IMR-90 (cell line): ENCODE results near the gene NR5A1. TPM values are rescaled to one million over a fixed set of nuclear protein-coding genes. Genes with fewer than 3 reads are reported as not detected.

Source experiments
- ATAC-seq: fragments of 200-7000 bp; cut with Tn5 transposase; 2 replicates; pipeline ENCODE4 v1.9.1; 2020; ENCODE audit warnings: low read depth, mild to moderate bottlenecking, moderate library complexity
- BruUV-seq: library from RNA; stranded (reverse); fragments of 400-500 nt; replicated peaks from 2 replicates; lab custom pipeline; 2021; lab: Mats Ljungman, UMichigan
- CTCF ChIA-PET: fragments of 300-600 bp; formaldehyde crosslinking; extraction: SDS; loops from one replicate; lab custom pipeline; 2021; ENCODE audit warnings: antibody characterized with exemption; lab: Yijun Ruan, JAX
- POLR2A ChIA-PET: fragments of 300-600 bp; sonication (Branson Sonifier 250); formaldehyde crosslinking; loops from one replicate; lab custom pipeline; 2022; ENCODE audit warnings: antibody characterized with exemption; ENCODE audit not compliant: unreplicated experiment; lab: Charles Lee
- DNase-seq: peaks from one replicate; pipeline ENCODE4 v3.0.0; 2013
- H2AFZ ChIP-seq: replicated peaks from 2 replicates; pipeline ENCODE3; 2013; ENCODE audit warnings: low read length, mild to moderate bottlenecking; ENCODE audit not compliant: poor library complexity
- H2AK5ac ChIP-seq: 2 replicates; pipeline ENCODE4 v1.6.1; 2013; ENCODE audit warnings: low read depth, low read length, inconsistent platforms
- H2AK9ac ChIP-seq: replicated peaks from 2 replicates; pipeline ENCODE3; 2013; ENCODE audit warnings: mild to moderate bottlenecking, low read depth, low read length, moderate library complexity; ENCODE audit not compliant: poor library complexity
- H2BK120ac ChIP-seq: 2 replicates; pipeline ENCODE4 v1.6.1; 2013; ENCODE audit warnings: low read depth, low read length, inconsistent platforms
- H2BK15ac ChIP-seq: 3 replicates; pipeline ENCODE4 v1.6.1; 2013; ENCODE audit warnings: low read depth, low read length, inconsistent platforms
- H2BK20ac ChIP-seq: 2 replicates; pipeline ENCODE4 v1.6.1; 2013; ENCODE audit warnings: low read depth, mild to moderate bottlenecking, inconsistent platforms, low read length, moderate library complexity
- H2BK5ac ChIP-seq: 2 replicates; pipeline ENCODE4 v1.6.1; 2013; ENCODE audit warnings: mild to moderate bottlenecking, low read depth, low read length, inconsistent platforms; ENCODE audit not compliant: poor library complexity, severe bottlenecking
- H3K14ac ChIP-seq: replicated peaks from 2 replicates; pipeline ENCODE4 v1.6.1; 2013; ENCODE audit warnings: low read depth, low read length, inconsistent platforms
- H3K18ac ChIP-seq: 2 replicates; pipeline ENCODE4 v1.6.1; 2013; ENCODE audit warnings: low read depth, low read length, control low read depth
- H3K23ac ChIP-seq: 2 replicates; pipeline ENCODE4 v1.6.1; 2013; ENCODE audit warnings: low read depth, low read length, inconsistent platforms
- H3K27ac ChIP-seq: 2 replicates; pipeline ENCODE4 v1.5.1; 2013; ENCODE audit warnings: mild to moderate bottlenecking, control low read depth, low read length; ENCODE audit not compliant: insufficient read depth
- H3K27me3 ChIP-seq: 2 replicates; pipeline ENCODE4 v1.6.1; 2013; ENCODE audit warnings: low read length; ENCODE audit not compliant: control insufficient read depth, insufficient read depth
- H3K36me3 ChIP-seq: 2 replicates; pipeline ENCODE4 v1.6.1; 2013; ENCODE audit warnings: low read length, mixed read lengths; ENCODE audit not compliant: control insufficient read depth, insufficient read depth
- H3K4ac ChIP-seq: 2 replicates; pipeline ENCODE4 v1.6.1; 2013; ENCODE audit warnings: low read depth, low read length, inconsistent platforms
- H3K4me1 ChIP-seq: 2 replicates; pipeline ENCODE4 v1.6.1; 2013; ENCODE audit warnings: low read length, mixed read lengths; ENCODE audit not compliant: control insufficient read depth, insufficient read depth
- H3K4me2 ChIP-seq: 2 replicates; pipeline ENCODE4 v1.6.1; 2013; ENCODE audit warnings: low read depth, mild to moderate bottlenecking, control low read depth, low read length, moderate library complexity
- H3K4me3 ChIP-seq: 2 replicates; pipeline ENCODE4 v1.5.1; 2013; ENCODE audit warnings: low read depth, mild to moderate bottlenecking, control low read depth, low read length, moderate library complexity; ENCODE audit not compliant: insufficient read depth
- H3K56ac ChIP-seq: 2 replicates; pipeline ENCODE4 v1.6.1; 2013; ENCODE audit warnings: low read length, inconsistent platforms; ENCODE audit not compliant: insufficient read depth; ENCODE audit errors: extremely low read depth
- H3K79me1 ChIP-seq, 2 experiments: 2 replicates each; pipeline ENCODE4 v1.6.1; 2013; ENCODE audit warnings: low read length in 2 of 2, inconsistent platforms in 1 of 2, low read depth in 1 of 2
- H3K9ac ChIP-seq: 2 replicates; pipeline ENCODE4 v1.6.1; 2013; ENCODE audit warnings: low read depth, low read length, control low read depth
- H3K9me1 ChIP-seq: 2 replicates; pipeline ENCODE4 v1.6.1; 2013; ENCODE audit warnings: low read length, inconsistent platforms; ENCODE audit not compliant: insufficient read depth
- H3K9me3 ChIP-seq: 2 replicates; pipeline ENCODE4 v1.6.1; 2013; ENCODE audit warnings: low read length; ENCODE audit not compliant: control insufficient read depth, insufficient read depth
- H4K20me1 ChIP-seq: 2 replicates; pipeline ENCODE4 v1.6.1; 2013; ENCODE audit warnings: low read length, inconsistent platforms; ENCODE audit not compliant: insufficient read depth
- H4K5ac ChIP-seq: 2 replicates; pipeline ENCODE4 v1.6.1; 2013; ENCODE audit warnings: mild to moderate bottlenecking, low read depth, low read length, control low read depth
- H4K8ac ChIP-seq, 2 experiments: 2 replicates each; pipeline ENCODE4 v1.6.1; 2013; ENCODE audit warnings: low read depth in 2 of 2, low read length in 2 of 2, control low read depth in 1 of 2, inconsistent platforms in 1 of 2
- H4K91ac ChIP-seq: 2 replicates; pipeline ENCODE4 v1.6.1; 2013; ENCODE audit warnings: low read depth, low read length, inconsistent platforms; ENCODE audit not compliant: insufficient read depth
- BHLHE40 ChIP-seq: fragments of 150-350 bp; IDR thresholded peaks from 2 replicates; pipeline ENCODE4 v1.6.1; 2016; ENCODE audit warnings: mild to moderate bottlenecking, low read depth, low read length
- CHD1 ChIP-seq: IDR thresholded peaks from 2 replicates; pipeline ENCODE4 v1.6.1; 2012; ENCODE audit warnings: low read depth, low read length, improper control_type of control experiment
- FOS ChIP-seq: fragments of 150-350 bp; IDR thresholded peaks from 2 replicates; pipeline ENCODE4 v1.6.1; 2016; ENCODE audit warnings: low read depth, low read length
- MAFK ChIP-seq: IDR thresholded peaks from 2 replicates; pipeline ENCODE4 v1.6.1; 2012; ENCODE audit warnings: low read depth, low read length, improper control_type of control experiment
- NFE2L2 ChIP-seq: fragments of 150-350 bp; IDR thresholded peaks from 2 replicates; pipeline ENCODE4 v1.6.1; 2016; ENCODE audit warnings: low read depth, mild to moderate bottlenecking, low read length
- POLR2A ChIP-seq: IDR thresholded peaks from 2 replicates; pipeline ENCODE4 v1.6.1; 2012; ENCODE audit warnings: mild to moderate bottlenecking, low read depth, low read length
- RCOR1 ChIP-seq: IDR thresholded peaks from 2 replicates; pipeline ENCODE4 v1.6.1; 2012; ENCODE audit warnings: mild to moderate bottlenecking, low read length, improper control_type of control experiment; ENCODE audit not compliant: insufficient replicate concordance
- SMC3 ChIP-seq: fragments of 150-350 bp; IDR thresholded peaks from 2 replicates; pipeline ENCODE4 v1.6.1; 2016; ENCODE audit warnings: low read depth, mild to moderate bottlenecking, antibody characterized with exemption, low read length, moderate library complexity
- WGBS, 2 experiments: methylation state at CpG; one replicate each; pipeline versions ENCODE4 v1.1.5 to v1.1.7; 2013; ENCODE audit warnings: missing lambda C conversion rate in 2 of 2; ENCODE audit not compliant: insufficient read length in 1 of 2; ENCODE audit errors: extremely low coverage in 2 of 2; 5-methylcytosine and 5-hydroxymethylcytosine counted together
- dilution Hi-C: fragments of 300-500 bp; cut with HindIII; formaldehyde crosslinking; loops from one replicate; pipeline ENCODE4 v1.14.3; 2018; ENCODE audit warnings: low sequenced_read_pairs; ENCODE audit not compliant: unreplicated experiment
- in situ Hi-C: fragments of 300-500 bp; cut with MboI; formaldehyde crosslinking; loops from 3 replicates; pipeline ENCODE4 v1.14.3; 2019; ENCODE audit warnings: low sequenced_read_pairs, inconsistent platforms, mixed read lengths
- intact Hi-C: fragments of 100-400 bp; cut with micrococcal nuclease; formaldehyde crosslinking; loops from 2 replicates; pipeline ENCODE4 v1.10.0; 2022
- polyA plus RNA-seq, 3 experiments: library from polyadenylated mRNA; depleted of rRNA; stranded (reverse); fragments of >200 nt; gene quantifications; 2 replicates each; pipeline ENCODE4 v1.2.3, GENCODE V29; 2012; ENCODE audit warnings: low replicate concordance in 1 of 3
- total RNA-seq: library from RNA; depleted of rRNA; stranded (reverse); fragments of >200 nt; gene quantifications from 2 replicates; pipeline ENCODE4 v1.2.3, GENCODE V29; 2012
- TF ChIP-seq, protein P1 (sequence below): fragments of 150-350 bp; IDR thresholded peaks from 2 replicates; pipeline ENCODE4 v1.6.1; 2017; ENCODE audit warnings: mild to moderate bottlenecking, antibody characterized with exemption, low read length, low read depth
- TF ChIP-seq, protein P2 (sequence below): fragments of 150-350 bp; IDR thresholded peaks from 2 replicates; pipeline ENCODE4 v1.6.1; 2016; ENCODE audit warnings: low read depth, mild to moderate bottlenecking, low read length, moderate library complexity, borderline replicate concordance

NR5A1 gene
- total and polyA plus RNA-seq, 2 of the 4 experiments (the other 2 are of a cell fraction): not detected

- POLR2A ChIA-PET: no interaction called here
- ATAC-seq: no peak
- Histone ChIP-seq H4K8ac (no peak overlapping the region), H2AK5ac (no peak overlapping the region), H4K91ac (no peak overlapping the region), H3K9me3 (no peaks in the 10 kb centered on the region), H2BK15ac (no peak overlapping the region), H3K4ac (no peak overlapping the region), H2AFZ (no peak overlapping the region), H3K4me1 (no peaks in the 10 kb centered on the region), H3K36me3 (no peaks in the 10 kb centered on the region), H4K20me1 (no peaks in the 10 kb centered on the region), H3K9ac (no peak overlapping the region), H3K4me2 (no peak overlapping the region), H3K27ac (no peak overlapping the region), H3K56ac (no peak overlapping the region), H3K14ac (no peak overlapping the region), H2BK5ac (no peak overlapping the region), H3K27me3 (peaks cover 71% of the 10 kb centered on the region), H2AK9ac (no peak overlapping the region), H3K4me3 (no peak overlapping the region), H3K9me1 (0 out of 2 replicates have a peak, but pooled peaks cover 3% of the 10 kb centered on the region), H3K18ac (no peak overlapping the region), H4K5ac (no peak overlapping the region), H2BK20ac (no peak overlapping the region), H3K79me1 (no peaks in the 10 kb centered on the region), H2BK120ac (no peak overlapping the region), H3K23ac (no peak overlapping the region)
- TF ChIP-seq SMC3 (no peak), FOS (no peak), NFE2L2 (no peak), RCOR1 (no peak), MAFK (no peak), POLR2A (no peak), BHLHE40 (no peak), CHD1 (no peak)
- TF ChIP-seq, protein P1, sequence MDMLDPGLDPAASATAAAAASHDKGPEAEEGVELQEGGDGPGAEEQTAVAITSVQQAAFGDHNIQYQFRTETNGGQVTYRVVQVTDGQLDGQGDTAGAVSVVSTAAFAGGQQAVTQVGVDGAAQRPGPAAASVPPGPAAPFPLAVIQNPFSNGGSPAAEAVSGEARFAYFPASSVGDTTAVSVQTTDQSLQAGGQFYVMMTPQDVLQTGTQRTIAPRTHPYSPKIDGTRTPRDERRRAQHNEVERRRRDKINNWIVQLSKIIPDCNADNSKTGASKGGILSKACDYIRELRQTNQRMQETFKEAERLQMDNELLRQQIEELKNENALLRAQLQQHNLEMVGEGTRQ: no peak
- TF ChIP-seq, protein P2, sequence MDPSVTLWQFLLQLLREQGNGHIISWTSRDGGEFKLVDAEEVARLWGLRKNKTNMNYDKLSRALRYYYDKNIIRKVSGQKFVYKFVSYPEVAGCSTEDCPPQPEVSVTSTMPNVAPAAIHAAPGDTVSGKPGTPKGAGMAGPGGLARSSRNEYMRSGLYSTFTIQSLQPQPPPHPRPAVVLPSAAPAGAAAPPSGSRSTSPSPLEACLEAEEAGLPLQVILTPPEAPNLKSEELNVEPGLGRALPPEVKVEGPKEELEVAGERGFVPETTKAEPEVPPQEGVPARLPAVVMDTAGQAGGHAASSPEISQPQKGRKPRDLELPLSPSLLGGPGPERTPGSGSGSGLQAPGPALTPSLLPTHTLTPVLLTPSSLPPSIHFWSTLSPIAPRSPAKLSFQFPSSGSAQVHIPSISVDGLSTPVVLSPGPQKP: no peak
- 15% methylated on average over 22 of the region's 40 CpGs; no CpG with 5 or more reads in 1 of the 2 experiments for WGBS, 2 experiments
- dilution Hi-C loops: no loop called here
- CTCF ChIA-PET: no interaction called here
- intact Hi-C loops: no loop called here
- in situ Hi-C loops: no loop called here
- no TSS peak for BruUV-seq
- DNase-seq: no peak
These were observed 19.7 kb downstream of the NR5A1 start for GRCh38 chr9:124487260-124488182.
